H1 (cell line): ENCODE measurements around the gene YIPF3. TPM values are rescaled to one million over a fixed set of nuclear protein-coding genes. Genes with fewer than 3 reads are reported as not detected.

Experiments used
- CTCF ChIA-PET: fragments of 300-600 bp; sonication (Branson Sonifier 250); formaldehyde crosslinking; loops from one replicate; lab custom pipeline; 2021; ENCODE audit not compliant: partially characterized antibody; lab: Charles Lee
- POLR2A ChIA-PET: fragments of 300-600 bp; sonication (Branson Sonifier 250); formaldehyde crosslinking; loops from one replicate; lab custom pipeline; 2021; ENCODE audit warnings: inconsistent platforms; ENCODE audit not compliant: partially characterized antibody; lab: Charles Lee
- DNase-seq, 2 experiments: peaks; one replicate each; pipeline versions ENCODE4 v3.0.0 to v3.0.0-alpha.2; 2010 to 2022; ENCODE audit warnings: low spot score in 2 of 2, low read depth in 1 of 2, mixed read lengths in 1 of 2
- FAIRE-seq: peaks from 2 replicates; lab custom pipeline; 2011; peaks lifted over from hg19 to GRCh38; lab: Jason Lieb, UNC
- H2AFZ ChIP-seq: 2 replicates; pipeline ENCODE4 v1.8.1; 2012; ENCODE audit warnings: low read length, inconsistent platforms
- H2AK5ac ChIP-seq: 2 replicates; pipeline ENCODE4 v1.6.1; 2013; ENCODE audit warnings: low read depth, low read length
- H2BK120ac ChIP-seq: replicated peaks from 2 replicates; pipeline ENCODE3; 2013; ENCODE audit warnings: low read depth, low read length, inconsistent platforms
- H2BK12ac ChIP-seq: 2 replicates; pipeline ENCODE4 v1.6.1; 2013; ENCODE audit warnings: low read depth, low read length
- H2BK15ac ChIP-seq: 2 replicates; pipeline ENCODE4 v1.6.1; 2013; ENCODE audit warnings: low read length
- H2BK20ac ChIP-seq: 2 replicates; pipeline ENCODE4 v1.6.1; 2013; ENCODE audit warnings: low read length
- H2BK5ac ChIP-seq: 2 replicates; pipeline ENCODE4 v1.6.1; 2013; ENCODE audit warnings: low read depth, low read length
- H3K14ac ChIP-seq: 2 replicates; pipeline ENCODE4 v1.6.1; 2013; ENCODE audit warnings: inconsistent platforms; ENCODE audit not compliant: insufficient read length
- H3K18ac ChIP-seq: 2 replicates; pipeline ENCODE4 v1.6.1; 2013; ENCODE audit warnings: low read length; ENCODE audit errors: extremely low read depth
- H3K23ac ChIP-seq: 2 replicates; pipeline ENCODE4 v1.6.1; 2013; ENCODE audit warnings: inconsistent platforms; ENCODE audit not compliant: insufficient read length
- H3K23me2 ChIP-seq: 2 replicates; pipeline ENCODE4 v1.6.1; 2013; ENCODE audit warnings: low read depth, low read length
- H3K27ac ChIP-seq: 2 replicates; pipeline ENCODE4 v1.6.1; 2011; ENCODE audit warnings: low read depth, low read length, inconsistent platforms
- H3K27me3 ChIP-seq, 4 experiments: replicated peaks in 1 of 4; 1 replicate in 1 of 4; 2 replicates in 3 of 4; pipeline versions ENCODE4 v1.6.1 to v1.8.1; 2011 to 2013; ENCODE audit warnings: low read length in 3 of 4, mild to moderate bottlenecking in 3 of 4, inconsistent platforms in 2 of 4, mixed read lengths in 2 of 4, moderate library complexity in 1 of 4; ENCODE audit not compliant: control insufficient read depth in 3 of 4, insufficient read depth in 3 of 4; ENCODE audit errors: extremely low read depth in 1 of 4
- H3K36me3 ChIP-seq, 4 experiments: 2 replicates each; pipeline versions ENCODE4 v1.6.1 to v1.8.1; 2011 to 2013; ENCODE audit warnings: mild to moderate bottlenecking in 4 of 4, low read length in 3 of 4, moderate library complexity in 2 of 4, control low read depth in 1 of 4, inconsistent platforms in 1 of 4; ENCODE audit not compliant: insufficient read depth in 4 of 4, control insufficient read depth in 2 of 4
- H3K4ac ChIP-seq: replicated peaks from 2 replicates; pipeline ENCODE3; 2013; ENCODE audit warnings: low read length, low read depth, mixed read lengths, inconsistent platforms; ENCODE audit not compliant: insufficient read length
- H3K4me1 ChIP-seq, 4 experiments: replicated peaks in 1 of 4; 1 replicate in 1 of 4; 2 replicates in 3 of 4; pipeline versions ENCODE4 v1.6.1 to v1.8.1; 2011 to 2013; ENCODE audit warnings: low read length in 3 of 4, inconsistent platforms in 2 of 4, mixed read lengths in 1 of 4; ENCODE audit not compliant: insufficient read depth in 4 of 4, control insufficient read depth in 3 of 4
- H3K4me2 ChIP-seq, 2 experiments: 2 replicates each; pipeline versions ENCODE4 v1.6.1 to v1.8.1; 2011 to 2013; ENCODE audit warnings: low read depth in 2 of 2, low read length in 2 of 2, control low read depth in 1 of 2, inconsistent platforms in 1 of 2, mild to moderate bottlenecking in 1 of 2; ENCODE audit not compliant: insufficient read depth in 1 of 2
- H3K4me3 ChIP-seq, 4 experiments: fragments of 200-600, 300-600 bp in 1 of 4; sonication (generic), shearing (Covaris generic), sonication (Bioruptor Twin) in 1 of 4; 2 replicates each; pipeline versions ENCODE4 v1.5.1 to v1.8.1; 2011 to 2016; ENCODE audit warnings: low read length in 4 of 4, low read depth in 3 of 4, control low read depth in 2 of 4, inconsistent platforms in 2 of 4, mild to moderate bottlenecking in 2 of 4, mixed read lengths in 1 of 4, moderate library complexity in 1 of 4; ENCODE audit not compliant: insufficient read depth in 2 of 4; ENCODE audit errors: extremely low read depth in 1 of 4
- H3K56ac ChIP-seq: replicated peaks from 2 replicates; pipeline ENCODE3; 2013; ENCODE audit warnings: low read depth, mild to moderate bottlenecking, mixed read lengths, low read length, inconsistent platforms; ENCODE audit not compliant: insufficient read length
- H3K79me1 ChIP-seq: 2 replicates; pipeline ENCODE4 v1.6.1; 2013; ENCODE audit warnings: low read depth, low read length, control low read depth
- H3K79me2 ChIP-seq, 2 experiments: 2 replicates each; pipeline versions ENCODE4 v1.6.1 to v1.8.1; 2012 to 2013; ENCODE audit warnings: low read length in 2 of 2, mild to moderate bottlenecking in 2 of 2, inconsistent platforms in 1 of 2; ENCODE audit not compliant: insufficient read depth in 2 of 2, control insufficient read depth in 1 of 2
- H3K9ac ChIP-seq, 4 experiments: replicated peaks in 1 of 4; 1 replicate in 1 of 4; 2 replicates in 3 of 4; pipeline versions ENCODE4 v1.6.1 to v1.8.1; 2011 to 2013; ENCODE audit warnings: low read depth in 3 of 4, low read length in 3 of 4, control low read depth in 2 of 4, mild to moderate bottlenecking in 2 of 4, moderate library complexity in 2 of 4, inconsistent platforms in 1 of 4; ENCODE audit errors: extremely low read depth in 1 of 4
- H3K9me3 ChIP-seq, 2 experiments: 2 replicates each; pipeline versions ENCODE4 v1.6.1 to v1.8.1; 2012 to 2013; ENCODE audit warnings: mild to moderate bottlenecking in 2 of 2, moderate library complexity in 2 of 2, control low read depth in 1 of 2, inconsistent platforms in 1 of 2, low read depth in 1 of 2, low read length in 1 of 2, mixed read lengths in 1 of 2; ENCODE audit not compliant: insufficient read depth in 2 of 2
- H4K20me1 ChIP-seq, 2 experiments: replicated peaks in 1 of 2; 2 replicates each; pipeline versions ENCODE3 to v1.8.1; 2011 to 2013; ENCODE audit warnings: inconsistent platforms in 2 of 2, low read length in 2 of 2, mild to moderate bottlenecking in 1 of 2; ENCODE audit not compliant: insufficient read depth in 2 of 2, control insufficient read depth in 1 of 2
- H4K5ac ChIP-seq: 2 replicates; pipeline ENCODE4 v1.6.1; 2013; ENCODE audit warnings: low read length, low read depth, mixed read lengths, inconsistent platforms; ENCODE audit not compliant: insufficient read length
- H4K8ac ChIP-seq: 2 replicates; pipeline ENCODE4 v1.8.0; 2013; ENCODE audit warnings: mild to moderate bottlenecking, moderate library complexity, low read length, inconsistent platforms; ENCODE audit not compliant: insufficient read depth; ENCODE audit errors: extremely low read depth
- H4K91ac ChIP-seq: replicated peaks from 2 replicates; pipeline ENCODE3; 2013; ENCODE audit warnings: low read length, mixed read lengths, inconsistent platforms; ENCODE audit not compliant: insufficient read length
- BACH1 ChIP-seq: IDR thresholded peaks from 2 replicates; pipeline ENCODE4 v1.6.1; 2012; ENCODE audit warnings: low read length, improper control_type of control experiment
- CBX8 ChIP-seq: fragments of 300-800, 300-1000 bp; sonication (generic); IDR thresholded peaks from 2 replicates; pipeline ENCODE4 v1.7.1; 2016; ENCODE audit warnings: low read depth, low read length, borderline replicate concordance
- EZH2 ChIP-seq: fragments of 200-600 bp; sonication (generic); IDR thresholded peaks from 2 replicates; pipeline ENCODE4 v1.7.1; 2012; ENCODE audit warnings: low read depth, mild to moderate bottlenecking, moderate library complexity, low read length, inconsistent platforms; ENCODE audit not compliant: severe bottlenecking
- FOSL1 ChIP-seq: IDR thresholded peaks from 2 replicates; pipeline ENCODE4 v1.6.1; 2011; ENCODE audit warnings: mild to moderate bottlenecking, low read depth, low read length, moderate library complexity; ENCODE audit not compliant: insufficient read depth
- HDAC2 ChIP-seq, 2 experiments: fragments of 300-600 bp in 1 of 2; sonication (generic) in 1 of 2; IDR thresholded peaks; 2 replicates each; pipeline ENCODE4 v1.6.1; 2011 to 2012; ENCODE audit warnings: low read depth in 2 of 2, low read length in 2 of 2, mild to moderate bottlenecking in 2 of 2, moderate library complexity in 2 of 2, borderline replicate concordance in 1 of 2, inconsistent platforms in 1 of 2
- TAF1 ChIP-seq: IDR thresholded peaks from 2 replicates; pipeline ENCODE4 v1.6.1; 2011; ENCODE audit warnings: mild to moderate bottlenecking, low read depth, low read length
- ZNF274 ChIP-seq: IDR thresholded peaks from 2 replicates; pipeline ENCODE4 v1.7.0; 2012; ENCODE audit warnings: low read length, borderline replicate concordance; ENCODE audit errors: extremely low read depth
- WGBS, 2 experiments: shearing (Covaris generic) in 1 of 2; methylation state at CpG; one replicate each; pipeline versions ENCODE4 v1.1.6 to v1.1.7; 2013 to 2015; ENCODE audit warnings: low lambda C conversion rate in 2 of 2, mixed read lengths in 2 of 2, inconsistent platforms in 1 of 2, low coverage in 1 of 2, missing lambda C conversion rate in 1 of 2; ENCODE audit not compliant: insufficient replicate concordance in 2 of 2, insufficient coverage in 1 of 2, insufficient read length in 1 of 2; ENCODE audit errors: extremely low coverage in 1 of 2, missing lambda C conversion rate in 1 of 2; 5-methylcytosine and 5-hydroxymethylcytosine counted together
- long read RNA-seq, 2 experiments: library from RNA in 1 of 2; library from capped mRNA in 1 of 2; stranded (forward); transcript quantifications; one replicate each; pipeline ENCODE4 v2.0.0, GENCODE V29; 2021; ENCODE audit warnings: inconsistent platforms in 1 of 2
- polyA minus RNA-seq, 3 experiments: library from RNA; depleted of rRNA, polyadenylated mRNA; stranded (reverse); fragments of >200 nt; gene quantifications; 1 replicate in 2 of 3; 2 replicates in 1 of 3; pipeline ENCODE4 v1.2.3, GENCODE V29; 2011
- polyA plus RNA-seq, 7 experiments: library from polyadenylated mRNA; depleted of rRNA in 3 of 7; stranded (reverse) in 5 of 7; unstranded in 2 of 7; fragments of >200 nt in 5 of 7; fragments of 200-250 nt in 2 of 7; gene quantifications; 1 replicate in 5 of 7; 2 replicates in 1 of 7; 4 replicates in 1 of 7; pipeline versions ENCODE4 v1.2.1 to v1.2.3, GENCODE V29; 2011 to 2013; ENCODE audit warnings: missing spikeins in 2 of 7, mixed read lengths in 2 of 7
- total RNA-seq: library from RNA; stranded (reverse); fragmentation: NEBNext Ultra II Directional; extraction: Animal tissue kit (Norgen Biotek cat#: 25700); gene quantifications from 2 replicates; pipeline ENCODE4 v1.2.1, GENCODE V29; 2021

The YIPF3 gene
- total RNA-seq (77.2 and 78.2 TPM in 2 replicates), polyA plus RNA-seq (2011; rRNA removed) (225 and 284 TPM in 2 replicates), polyA minus RNA-seq (2011; rRNA and poly(A)+ RNA removed) (222 and 265 TPM in 2 replicates)
- 102 TPM for polyA plus RNA-seq (2011; cell fraction: cytosol; rRNA removed)
- polyA plus RNA-seq (2011; cell fraction: nucleus; rRNA removed): 180 TPM
- polyA plus RNA-seq (2012, experiment 1 of 2): 60.3 to 108 TPM (median 95.2 TPM) in 4 replicates
- 104 TPM for polyA plus RNA-seq (2012, experiment 2 of 2)
- 104 TPM for polyA plus RNA-seq (2013, experiment 1 of 2)
- 125 TPM for polyA plus RNA-seq (2013, experiment 2 of 2)
- 35.6 TPM for polyA minus RNA-seq (2011; cell fraction: cytosol; rRNA and poly(A)+ RNA removed)
- 64.4 TPM for polyA minus RNA-seq (2011; cell fraction: nucleus; rRNA and poly(A)+ RNA removed)
- long read RNA-seq, experiment 1, transcript YIPF3-202 (9 exons, 1,576 nt): major isoform, 31 of 102 reads
- long read RNA-seq, experiment 1, partial matches to known transcripts: 51 of 102 reads
- long read RNA-seq, experiment 1, other reads (novel, unspliced or antisense): 18 of 102 reads
- long read RNA-seq, experiment 2, transcript YIPF3-202 (9 exons, 1,576 nt): major isoform, 108 of 128 reads
- long read RNA-seq, experiment 2, partial matches to known transcripts: 5 of 128 reads
- long read RNA-seq, experiment 2, other reads (novel, unspliced or antisense): 14 of 128 reads

DNA sequence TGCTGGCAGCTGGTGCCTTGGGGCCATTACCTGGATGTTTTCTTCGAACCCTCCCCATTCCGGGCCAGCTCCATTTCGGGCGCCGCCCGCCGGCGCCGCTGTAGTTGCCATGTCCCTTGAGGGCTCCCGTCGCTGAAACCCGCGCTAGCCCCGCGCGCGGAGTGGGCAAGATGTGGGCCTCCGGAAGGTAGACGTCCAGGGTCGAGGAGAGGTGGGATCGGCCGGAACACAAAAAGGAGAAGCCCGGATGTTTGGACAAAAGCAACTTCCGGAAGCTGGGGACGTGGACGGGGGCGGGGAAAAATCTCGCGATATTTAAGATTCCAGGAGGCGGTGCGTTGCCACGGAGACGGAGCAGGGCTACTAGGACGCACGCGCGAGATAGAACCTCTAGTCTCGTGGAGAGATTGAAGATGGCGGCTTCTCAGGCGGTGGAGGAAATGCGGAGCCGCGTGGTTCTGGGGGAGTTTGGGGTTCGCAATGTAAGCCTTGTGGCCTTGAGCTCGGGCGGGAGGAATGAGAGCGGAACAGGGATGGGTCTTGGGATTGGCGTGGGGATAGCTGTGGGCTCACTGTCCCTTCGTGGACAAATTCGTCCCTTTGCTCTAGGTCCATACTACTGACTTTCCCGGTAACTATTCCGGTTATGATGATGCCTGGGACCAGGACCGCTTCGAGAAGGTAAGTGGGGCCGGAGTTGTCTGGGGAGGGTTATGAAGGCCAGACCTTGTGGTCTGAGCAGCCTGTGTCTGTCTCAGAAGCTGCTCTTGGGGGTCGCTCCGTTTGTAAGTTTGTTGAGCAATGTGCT, at the start of gene YIPF3, which contains the start of gene POLR1C:
Gene YIPF3 (minus strand): TSS at position 230 of the 808 bp plus-strand sequence. CDS start 119 bp downstream, at position 111.
Gene POLR1C (plus strand): TSS at position 393 of the 808 bp plus-strand sequence. CDS start 21 bp downstream, at position 414.
- Histone ChIP-seq H4K20me1 (peaks cover 4 to 8% of the 10 kb centered on the region in 2 experiments), H3K14ac (no peak within 1 kb of the TSS), H3K4me2 (peak within 1 kb of the TSS; percentile 58 to 95), H3K79me2 (peaks cover 19 to 42% of the 10 kb centered on the region in 2 experiments), H3K18ac (peak within 1 kb of the TSS; percentile 60), H3K4ac (peak within 1 kb of the TSS; percentile 7), H3K9me3 (no peaks in the 10 kb centered on the region), H3K56ac (peak within 1 kb of the TSS; percentile 24), H4K8ac (peak within 1 kb of the TSS; percentile 90; the same call in 1 of the 2 replicates), H2AK5ac (peak within 1 kb of the TSS; percentile 17; the same call in 1 of the 2 replicates), H3K4me3 (peak within 1 kb of the TSS; percentile 86 to 100 (median 96)), H3K23ac (no peak within 1 kb of the TSS), H3K27ac (peak within 1 kb of the TSS; percentile 82), H3K9ac (peak within 1 kb of the TSS; percentile 93 to 98 (median 98)), H2AFZ (peak within 1 kb of the TSS; percentile 96), H3K4me1 (peaks cover 4 to 17% (median 8%) of the 10 kb centered on the region in 4 experiments; a peak in 6 of 7 replicates), H4K5ac (peak within 1 kb of the TSS; percentile 49), H2BK20ac (no peak within 1 kb of the TSS), H2BK120ac (no peak within 1 kb of the TSS), H2BK15ac (peak within 1 kb of the TSS; percentile 9; the same call in 1 of the 2 replicates), H2BK5ac (peak within 1 kb of the TSS; percentile 91), H3K27me3 (no peaks in the 10 kb centered on the region), H4K91ac (peak within 1 kb of the TSS; percentile 91), H2BK12ac (peak within 1 kb of the TSS; percentile 52), H3K79me1 (peaks cover 12% of the 10 kb centered on the region), H3K36me3 (peaks cover 38 to 61% (median 48%) of the 10 kb centered on the region in 4 experiments), H3K23me2 (peaks cover 9% of the 10 kb centered on the region)
- ChIA-PET CTCF (interaction anchor here (0.7 to 3.8 kb wide), 5 partner anchors 10 to 203 kb away, joined by 3 to 19 read pairs (median 3); no protein-coding TSS in a partner anchor), POLR2A (interaction anchor here (0.7 to 12.4 kb wide), 20 partner anchors 10 to 269 kb away, joined by 3 to 147 read pairs (median 4); partner anchors contain the start of genes GTPBP2, LRRC73, MAD2L1BP and POLH)
- FAIRE-seq: peak; percentile 39
- DNase-seq: peak; percentile 91 to 95
- WGBS, 2 experiments: 1% methylated on average over 57 of the region's 57 CpGs; no CpG with 5 or more reads in 1 of the 2 experiments
- TF ChIP-seq BACH1: no peak
- TF ChIP-seq TAF1: peak; percentile 95
- no peak for TF ChIP-seq CBX8
- TF ChIP-seq EZH2: no peak
- TF ChIP-seq FOSL1: no peak
- no peak for TF ChIP-seq ZNF274
- TF ChIP-seq HDAC2 (IDR thresholded peaks at IDR 0.05; ENCODE audit: borderline replicate concordance in 1 of 2, low read depth in 2 of 2, low read length in 2 of 2): peak; percentile 10 to 95; a peak in 2 of 4 replicates
